HL-60 (cell line): Measurements from ENCODE around the gene TULP4.
"Not testable (repeated sequence)": the region's sequence is repeated elsewhere in the genome, so short reads cannot be mapped to it uniquely, and the experiment has no call there.

ENCODE experiments used
- CTCF ChIP-seq: IDR thresholded peaks from one replicate; pipeline ENCODE4 v1.5.1; 2011; ENCODE audit warnings: low read length, control low read depth, inconsistent platforms; ENCODE audit not compliant: insufficient read depth
- POLR2AphosphoS5 ChIP-seq: IDR thresholded peaks from 2 replicates; pipeline ENCODE4 v1.6.1; 2012; ENCODE audit warnings: low read depth

GRCh38 chr6:158391977-158392376, 79.7 kb downstream of the TULP4 start:
- TF ChIP-seq POLR2AphosphoS5, CTCF: not testable (repeated sequence)
